Osteoblast (primary cell): ENCODE data around the gene KLHDC3. TPM values are rescaled to one million over a fixed set of nuclear protein-coding genes. Genes with fewer than 3 reads are reported as not detected.

Experiments
- DNase-seq: peaks from one replicate; pipeline ENCODE4 v3.0.0; 2011; ENCODE audit warnings: low spot score, mixed read lengths; ENCODE audit not compliant: insufficient read length; ENCODE audit errors: missing footprints
- H2AFZ ChIP-seq: 2 replicates; pipeline ENCODE4 v1.6.0; 2011; ENCODE audit warnings: mild to moderate bottlenecking, low read length
- H3K27ac ChIP-seq: 2 replicates; pipeline ENCODE4 v1.5.1; 2011; ENCODE audit warnings: mild to moderate bottlenecking, low read depth, low read length, moderate library complexity
- H3K27me3 ChIP-seq: 2 replicates; pipeline ENCODE4 v1.6.0; 2012; ENCODE audit warnings: mild to moderate bottlenecking, control low read depth, inconsistent platforms, low read length, moderate library complexity; ENCODE audit not compliant: insufficient read depth
- H3K36me3 ChIP-seq: 2 replicates; pipeline ENCODE4 v1.5.1; 2011; ENCODE audit warnings: mild to moderate bottlenecking, low read length, control low read depth, moderate library complexity; ENCODE audit not compliant: insufficient read depth
- H3K4me1 ChIP-seq: 2 replicates; pipeline ENCODE4 v1.5.1; 2011; ENCODE audit warnings: mild to moderate bottlenecking, low read length, control low read depth, moderate library complexity; ENCODE audit not compliant: insufficient read depth
- H3K4me2 ChIP-seq: 2 replicates; pipeline ENCODE4 v1.6.0; 2011; ENCODE audit warnings: mild to moderate bottlenecking, low read length; ENCODE audit not compliant: insufficient read depth
- H3K4me3 ChIP-seq: fragments of 200-600 bp; sonication (generic); 3 replicates; pipeline ENCODE4 v1.5.1; 2012; ENCODE audit warnings: mild to moderate bottlenecking, low read length, inconsistent platforms; ENCODE audit not compliant: insufficient read depth
- H3K79me2 ChIP-seq: 2 replicates; pipeline ENCODE4 v1.6.0; 2012; ENCODE audit warnings: mild to moderate bottlenecking, low read length, control low read depth, inconsistent platforms; ENCODE audit not compliant: insufficient read depth
- H3K9me3 ChIP-seq: 2 replicates; pipeline ENCODE4 v1.5.1; 2011; ENCODE audit warnings: low read depth, low read length, control low read depth
- H4K20me1 ChIP-seq: 2 replicates; pipeline ENCODE4 v1.6.0; 2012; ENCODE audit warnings: mild to moderate bottlenecking, low read length, control low read depth; ENCODE audit not compliant: insufficient read depth
- CTCF ChIP-seq: IDR thresholded peaks from 2 replicates; pipeline ENCODE4 v1.5.1; 2011; ENCODE audit warnings: mild to moderate bottlenecking, low read depth, low read length, moderate library complexity; ENCODE audit errors: extremely low read depth
- total RNA-seq: library from RNA; depleted of rRNA; stranded (reverse); fragments of >200 nt; gene quantifications from 2 replicates; pipeline ENCODE4 v1.2.3, GENCODE V29; 2012

KLHDC3 gene
- total RNA-seq, 1 donor, result 122 TPM

DNA sequence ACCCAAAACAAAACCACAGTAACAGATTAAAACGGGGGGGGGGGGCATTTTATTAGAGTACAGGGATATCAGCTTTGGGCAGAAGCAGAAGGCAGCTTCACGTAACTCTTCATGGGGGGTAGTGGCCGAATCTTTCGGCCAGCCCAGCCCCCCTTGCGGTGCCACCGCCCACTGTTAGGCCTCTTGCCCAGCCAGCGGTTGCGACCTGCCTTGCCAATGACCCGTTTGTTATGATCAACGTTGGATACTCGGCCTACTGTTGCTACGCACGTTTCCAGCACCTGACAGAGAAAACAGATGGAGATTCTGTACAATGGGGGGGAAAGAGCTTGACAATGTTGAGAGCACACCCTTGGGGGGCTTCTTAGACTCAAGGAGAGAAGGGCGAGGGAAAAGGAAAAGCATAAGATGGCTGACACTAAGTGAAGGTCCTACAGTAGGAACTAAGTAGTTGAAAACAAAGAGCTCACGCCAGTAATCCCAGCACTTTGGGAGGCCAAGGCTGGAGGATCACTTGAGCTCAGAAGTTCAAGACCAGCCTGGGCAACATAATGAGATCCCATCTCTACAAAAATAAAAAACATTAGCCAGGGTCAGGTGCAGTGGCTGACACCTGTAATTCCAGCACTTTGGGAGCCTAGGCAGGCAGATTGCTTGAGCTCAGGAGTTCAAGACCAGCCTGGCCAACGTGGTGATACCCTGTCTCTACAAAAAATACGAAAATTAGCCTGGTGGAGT is 40.3 kb downstream of the KLHDC3 start:
- peak overlapping the region; percentile 33 for H2AFZ ChIP-seq
- H3K36me3 ChIP-seq, result peaks cover 22% of the 10 kb centered on the region
- H3K4me1 ChIP-seq, result peaks cover 34% of the 10 kb centered on the region
- TF ChIP-seq CTCF, result no peak
- H3K9me3 ChIP-seq, result no peaks in the 10 kb centered on the region
- peak overlapping the region; percentile 97 for H3K4me2 ChIP-seq
- peak overlapping the region; percentile 92 for H3K27ac ChIP-seq
- H3K79me2 ChIP-seq, result peaks cover 54% of the 10 kb centered on the region
- DNase-seq, result peak; percentile 64
- no peaks in the 10 kb centered on the region for H4K20me1 ChIP-seq
- H3K27me3 ChIP-seq, result no peaks in the 10 kb centered on the region
- peak overlapping the region; percentile 78 for H3K4me3 ChIP-seq

- no peak overlapping the region for H3K4me3 ChIP-seq
- H3K27ac ChIP-seq, result no peak overlapping the region
- peaks cover 12% of the 10 kb centered on the region for H3K36me3 ChIP-seq
- peak; percentile 51 for DNase-seq
- no peaks in the 10 kb centered on the region for H3K27me3 ChIP-seq
- H4K20me1 ChIP-seq, result no peaks in the 10 kb centered on the region
- no peak overlapping the region for H2AFZ ChIP-seq
- no peak for TF ChIP-seq CTCF
- peaks cover 48% of the 10 kb centered on the region for H3K79me2 ChIP-seq
- no peak overlapping the region for H3K4me2 ChIP-seq
- H3K4me1 ChIP-seq, result peaks cover 40% of the 10 kb centered on the region
- no peaks in the 10 kb centered on the region for H3K9me3 ChIP-seq
Observed at GRCh38 chr6:43055966-43056365, 41.9 kb downstream of the KLHDC3 start.

DNA sequence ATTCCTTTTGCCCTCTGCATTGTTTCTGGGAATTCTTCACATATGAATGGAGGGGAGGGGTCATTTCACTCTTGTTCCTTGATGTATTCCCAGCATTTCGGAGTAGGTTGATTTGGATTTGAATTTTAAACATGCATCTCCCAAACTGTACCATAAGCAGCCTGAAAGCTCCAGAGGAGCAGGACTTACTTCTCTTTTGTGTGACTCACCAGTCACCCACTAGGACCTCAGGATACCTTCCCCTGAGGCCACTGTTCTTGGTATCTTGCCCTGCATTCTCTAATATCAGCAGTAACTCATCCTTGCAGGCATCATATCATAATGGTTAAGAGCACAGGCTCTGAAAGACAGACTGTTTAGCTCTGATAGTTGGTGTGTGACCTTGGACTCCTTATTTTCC is 44.5 kb downstream of the KLHDC3 start:
- peak overlapping the region; percentile 96 for H3K4me3 ChIP-seq
- peaks cover 12% of the 10 kb centered on the region for H3K36me3 ChIP-seq
- H3K27ac ChIP-seq, result peak overlapping the region; percentile 85
- TF ChIP-seq CTCF, result no peak
- peaks cover 22% of the 10 kb centered on the region for H3K79me2 ChIP-seq
- DNase-seq, result peak; percentile 65
- peaks cover 22% of the 10 kb centered on the region for H3K4me1 ChIP-seq
- H3K4me2 ChIP-seq, result peak overlapping the region; percentile 93
- H3K27me3 ChIP-seq, result no peaks in the 10 kb centered on the region
- H2AFZ ChIP-seq, result no peak overlapping the region
- no peaks in the 10 kb centered on the region for H3K9me3 ChIP-seq
- no peaks in the 10 kb centered on the region for H4K20me1 ChIP-seq

DNA sequence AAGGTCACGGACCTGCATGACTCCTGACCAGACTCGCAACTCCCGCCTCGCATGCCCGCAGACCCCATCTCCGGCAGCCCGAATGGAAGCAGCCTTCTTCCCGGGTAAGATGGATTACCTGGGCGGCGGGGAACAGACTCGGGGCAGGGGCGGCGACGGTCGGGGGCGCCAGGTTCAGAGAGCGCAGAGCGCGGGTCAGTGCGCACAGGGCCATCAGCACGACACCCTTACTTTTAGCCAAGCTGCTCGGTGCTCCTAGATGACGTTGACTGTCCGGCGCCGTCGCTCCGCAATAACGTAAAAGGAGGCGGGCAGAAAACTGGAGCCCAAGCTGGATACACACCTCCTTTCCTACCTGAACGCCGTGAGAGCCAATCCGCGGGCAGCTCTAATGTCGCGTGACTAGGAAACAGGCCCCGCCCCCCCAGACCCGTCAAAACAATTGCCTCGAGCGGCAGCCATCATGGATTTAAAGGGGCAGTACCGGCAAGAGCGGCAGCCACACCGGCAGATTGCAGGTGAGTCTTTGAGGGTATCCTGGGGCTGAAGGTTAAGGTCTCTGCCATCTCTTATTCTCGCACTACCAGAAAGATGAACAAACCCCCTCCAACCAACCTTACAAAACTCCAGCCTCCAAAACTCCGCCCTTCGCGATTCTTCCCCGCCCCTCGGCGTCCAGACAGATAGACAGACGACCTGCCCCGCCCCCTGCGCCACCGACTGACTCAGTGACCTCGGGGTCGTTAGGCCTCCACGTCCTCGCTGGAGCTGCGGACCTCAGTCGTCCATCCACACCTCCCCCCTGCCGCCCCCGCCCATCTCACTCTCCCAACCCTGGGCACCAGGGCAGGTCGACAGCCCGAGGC is 45.4 kb downstream of the KLHDC3 start, which contains the start of the genes KLC4 and MRPL2:
TSS of gene KLC4 (plus strand) at position 464 of the 866 bp plus-strand sequence. CDS start 1,705 bp downstream, outside the sequence.
TSS of gene MRPL2 (minus strand) at position 267 of the 866 bp plus-strand sequence. CDS start at position 214, 53 bp downstream.
- H2AFZ ChIP-seq, result peak within 1 kb of the TSS; percentile 87
- DNase-seq, result peak; percentile 100
- peak within 1 kb of the TSS; percentile 93 for H3K4me2 ChIP-seq
- H3K9me3 ChIP-seq, result no peaks in the 10 kb centered on the region
- H3K4me1 ChIP-seq, result peaks cover 18% of the 10 kb centered on the region
- H3K27me3 ChIP-seq, result no peaks in the 10 kb centered on the region
- peaks cover 12% of the 10 kb centered on the region for H3K36me3 ChIP-seq
- peaks cover 22% of the 10 kb centered on the region for H3K79me2 ChIP-seq
- peak within 1 kb of the TSS; percentile 85 for H3K27ac ChIP-seq
- H3K4me3 ChIP-seq, result peak within 1 kb of the TSS; percentile 96
- no peaks in the 10 kb centered on the region for H4K20me1 ChIP-seq
- TF ChIP-seq CTCF, result no peak
